DOHH2 (cell line): ENCODE data around the gene AVPR1B.

Experiments
- H3F3A ChIP-seq: fragments of 200-600 bp; sonication (generic), shearing (Covaris generic); 2 replicates; pipeline ENCODE4 v1.6.0; 2016; ENCODE audit warnings: antibody characterized with exemption, mild to moderate bottlenecking; ENCODE audit not compliant: control insufficient read depth, insufficient read depth
- H3K27ac ChIP-seq: fragments of 200-600 bp; sonication (generic); 2 replicates; pipeline ENCODE4 v1.5.1; 2014; ENCODE audit warnings: low read depth, mild to moderate bottlenecking, low read length, moderate library complexity
- H3K27me3 ChIP-seq: fragments of 200-600 bp; sonication (generic); 2 replicates; pipeline ENCODE4 v1.6.1; 2014; ENCODE audit warnings: mild to moderate bottlenecking, low read length, mixed read lengths; ENCODE audit not compliant: control insufficient read depth
- H3K36me3 ChIP-seq: fragments of 200-600 bp; sonication (generic); 2 replicates; pipeline ENCODE4 v1.6.1; 2014; ENCODE audit warnings: mild to moderate bottlenecking, low read length, moderate library complexity, mixed read lengths; ENCODE audit not compliant: control insufficient read depth
- H3K4me1 ChIP-seq: fragments of 200-600 bp; sonication (generic); 2 replicates; pipeline ENCODE4 v1.6.1; 2014; ENCODE audit warnings: mild to moderate bottlenecking, low read length, mixed read lengths; ENCODE audit not compliant: control insufficient read depth
- H3K4me2 ChIP-seq: fragments of 200-600 bp; sonication (generic); 2 replicates; pipeline ENCODE4 v1.6.0; 2014; ENCODE audit warnings: mild to moderate bottlenecking, low read length, moderate library complexity
- H3K4me3 ChIP-seq: fragments of 200-600 bp; sonication (generic); 2 replicates; pipeline ENCODE4 v1.5.1; 2014; ENCODE audit warnings: mild to moderate bottlenecking, low read length, mixed read lengths
- H3K79me2 ChIP-seq: fragments of 200-600 bp; sonication (generic); 2 replicates; pipeline ENCODE4 v1.6.1; 2014; ENCODE audit warnings: mild to moderate bottlenecking, low read length, mixed read lengths; ENCODE audit not compliant: control insufficient read depth
- H3K9me2 ChIP-seq: fragments of 200-600 bp; sonication (generic); replicated peaks from 2 replicates; pipeline ENCODE4 v1.6.1; 2014; ENCODE audit warnings: mild to moderate bottlenecking, low read length, mixed read lengths; ENCODE audit not compliant: control insufficient read depth
- H3K9me3 ChIP-seq: fragments of 200-600 bp; sonication (generic); 2 replicates; pipeline ENCODE4 v1.6.1; 2014; ENCODE audit warnings: antibody characterized with exemption, low read length, mixed read lengths; ENCODE audit not compliant: control insufficient read depth, insufficient read depth
- H4K20me1 ChIP-seq: fragments of 200-600 bp; sonication (generic); 2 replicates; pipeline ENCODE4 v1.6.0; 2014; ENCODE audit warnings: low read depth, mild to moderate bottlenecking, antibody characterized with exemption, low read length, moderate library complexity; ENCODE audit not compliant: control insufficient read depth, insufficient read depth
- CTCF ChIP-seq: fragments of 200-600 bp; sonication (generic); IDR thresholded peaks from one replicate; pipeline ENCODE4 v1.5.1; 2014; ENCODE audit warnings: antibody characterized with exemption, mild to moderate bottlenecking, low read depth, low read length; ENCODE audit not compliant: poor library complexity, severe bottlenecking
- EZH2phosphoT487 ChIP-seq: fragments of 200-600 bp; sonication (generic); IDR thresholded peaks from 2 replicates; pipeline ENCODE4 v1.6.1; 2017; ENCODE audit warnings: borderline replicate concordance, mild to moderate bottlenecking, antibody characterized with exemption, low read length, moderate library complexity, mixed read lengths

The AVPR1B gene

GRCh38 chr1:206122686-206123085 lies 5.5 kb upstream of the AVPR1B start:
- no peaks in the 10 kb centered on the region for H3F3A ChIP-seq
- peaks cover 21% of the 10 kb centered on the region for H3K27me3 ChIP-seq
- no peaks in the 10 kb centered on the region for H3K36me3 ChIP-seq
- H3K4me3 ChIP-seq, result no peak overlapping the region
- no peak overlapping the region for H3K4me2 ChIP-seq
- no peaks in the 10 kb centered on the region for H3K79me2 ChIP-seq
- no peaks in the 10 kb centered on the region for H4K20me1 ChIP-seq
- peaks cover 1% of the 10 kb centered on the region; the same call in 1 of the 2 replicates for H3K4me1 ChIP-seq
- H3K27ac ChIP-seq, result no peak overlapping the region
- H3K9me3 ChIP-seq, result no peaks in the 10 kb centered on the region
- TF ChIP-seq EZH2phosphoT487 (no peak), CTCF (no peak)
- H3K9me2 ChIP-seq, result no peaks in the 10 kb centered on the region

GRCh38 chr1:206121269-206121668 lies 4.1 kb upstream of the AVPR1B start:
- Histone ChIP-seq H3K4me3 (no peak overlapping the region), H3K9me2 (no peaks in the 10 kb centered on the region), H4K20me1 (no peaks in the 10 kb centered on the region), H3K79me2 (no peaks in the 10 kb centered on the region), H3K27me3 (peaks cover 30% of the 10 kb centered on the region), H3K4me1 (peaks cover 9% of the 10 kb centered on the region), H3F3A (no peaks in the 10 kb centered on the region), H3K9me3 (no peaks in the 10 kb centered on the region), H3K27ac (no peak overlapping the region), H3K4me2 (no peak overlapping the region), H3K36me3 (no peaks in the 10 kb centered on the region)
- TF ChIP-seq CTCF (no peak), EZH2phosphoT487 (no peak)

GRCh38 chr1:206120406-206120805 lies 3.2 kb upstream of the AVPR1B start:
- Histone ChIP-seq H4K20me1 (no peaks in the 10 kb centered on the region), H3K4me3 (no peak overlapping the region), H3K36me3 (no peaks in the 10 kb centered on the region), H3K4me2 (no peak overlapping the region), H3K27me3 (peaks cover 33% of the 10 kb centered on the region), H3K4me1 (peaks cover 9% of the 10 kb centered on the region), H3K79me2 (no peaks in the 10 kb centered on the region), H3K27ac (no peak overlapping the region), H3K9me2 (no peaks in the 10 kb centered on the region), H3K9me3 (no peaks in the 10 kb centered on the region), H3F3A (no peaks in the 10 kb centered on the region)
- TF ChIP-seq EZH2phosphoT487 (no peak), CTCF (no peak)

- Histone ChIP-seq H3K79me2 (no peaks in the 10 kb centered on the region), H3K9me3 (no peaks in the 10 kb centered on the region), H3K4me1 (peaks cover 9% of the 10 kb centered on the region), H3K27me3 (peaks cover 38% of the 10 kb centered on the region), H3K27ac (no peak overlapping the region), H3K4me3 (peak overlapping the region; percentile 47; the same call in 1 of the 2 replicates), H3K36me3 (no peaks in the 10 kb centered on the region), H4K20me1 (no peaks in the 10 kb centered on the region), H3F3A (no peaks in the 10 kb centered on the region), H3K4me2 (peak overlapping the region; percentile 50), H3K9me2 (no peaks in the 10 kb centered on the region)
- TF ChIP-seq CTCF, result no peak
- TF ChIP-seq EZH2phosphoT487, result no peak
Measured at GRCh38 chr1:206116873-206117150, 376 bp downstream of the AVPR1B start.
